Measurements from ENCODE around the gene ATL3. TPM values are rescaled to one million over a fixed set of nuclear protein-coding genes. Genes with fewer than 3 reads are reported as not detected.
A peak's percentile ranks its signal among the peaks of the same experiment; 100 is the strongest.

ATL3 gene
- total RNA-seq, 2 donors from 2014 or later: 38.2 to 55.2 TPM

- Histone ChIP-seq H3K27ac (peak overlapping the region; percentile 94), H3K4me3 (peak overlapping the region; percentile 68), H3K4me1 (peaks cover 5% of the 10 kb centered on the region), H3K36me3 (no peaks in the 10 kb centered on the region), H3K9me3 (no peaks in the 10 kb centered on the region), H3K27me3 (no peaks in the 10 kb centered on the region), H3K9ac (ENCODE audit: low read depth in 2 of 2, low read length in 2 of 2) (peak overlapping the region; percentile 40 to 90)
- no peak for TF ChIP-seq CTCF (IDR thresholded peaks at IDR 0.05)
- intact Hi-C loops (cut with DNase I): no loop called here
- DNase-seq: peak; percentile 29
Observed at GRCh38 chr11:63680834-63681320, 9.7 kb upstream of the ATL3 start.

GRCh38 chr11:63673579-63673978, 2.4 kb upstream of the ATL3 start:
- Histone ChIP-seq H3K4me3 (no peak overlapping the region), H3K4me1 (peaks cover 5% of the 10 kb centered on the region), H3K27me3 (no peaks in the 10 kb centered on the region), H3K36me3 (no peaks in the 10 kb centered on the region), H3K9ac (ENCODE audit: low read depth in 2 of 2, low read length in 2 of 2) (no peak overlapping the region), H3K27ac (no peak overlapping the region), H3K9me3 (no peaks in the 10 kb centered on the region)
- no peak for TF ChIP-seq CTCF (IDR thresholded peaks at IDR 0.05)
- intact Hi-C loops (cut with DNase I): no loop called here
- DNase-seq: no peak

- Histone ChIP-seq H3K9ac (ENCODE audit: low read depth in 2 of 2, low read length in 2 of 2) (no peak overlapping the region), H3K36me3 (no peaks in the 10 kb centered on the region), H3K9me3 (no peaks in the 10 kb centered on the region), H3K27me3 (no peaks in the 10 kb centered on the region), H3K27ac (no peak overlapping the region), H3K4me1 (peaks cover 5% of the 10 kb centered on the region), H3K4me3 (no peak overlapping the region)
- no peak for TF ChIP-seq CTCF (IDR thresholded peaks at IDR 0.05)
- no peak for DNase-seq
- intact Hi-C loops (cut with DNase I): no loop called here
Observed at GRCh38 chr11:63672936-63673539, 1.9 kb upstream of the ATL3 start.

- H3K27me3 ChIP-seq: no peaks in the 10 kb centered on the region
- peaks cover 5% of the 10 kb centered on the region for H3K4me1 ChIP-seq
- no peak for TF ChIP-seq CTCF (IDR thresholded peaks at IDR 0.05)
- H3K27ac ChIP-seq: no peak overlapping the region
- peak overlapping the region; percentile 96 for H3K4me3 ChIP-seq
- H3K36me3 ChIP-seq: no peaks in the 10 kb centered on the region
- no peaks in the 10 kb centered on the region for H3K9me3 ChIP-seq
- intact Hi-C loops (cut with DNase I): no loop called here
- DNase-seq: no peak
- H3K9ac ChIP-seq (ENCODE audit: low read depth in 2 of 2, low read length in 2 of 2): peak overlapping the region; percentile 43 to 66
Observed at GRCh38 chr11:63672156-63672463, 934 bp upstream of the ATL3 start.

GRCh38 chr11:63670433-63671321, 499 bp downstream of the ATL3 start:
- intact Hi-C loops (cut with DNase I): no loop called here
- no peaks in the 10 kb centered on the region for H3K9me3 ChIP-seq
- H3K27ac ChIP-seq: peak overlapping the region; percentile 99
- H3K9ac ChIP-seq (ENCODE audit: low read depth in 2 of 2, low read length in 2 of 2): peak overlapping the region; percentile 66 to 77
- TF ChIP-seq CTCF (IDR thresholded peaks at IDR 0.05): peak; percentile 30
- peaks cover 5% of the 10 kb centered on the region for H3K4me1 ChIP-seq
- DNase-seq: peak; percentile 78
- H3K36me3 ChIP-seq: no peaks in the 10 kb centered on the region
- H3K27me3 ChIP-seq: no peaks in the 10 kb centered on the region
- H3K4me3 ChIP-seq: peak overlapping the region; percentile 96
